Activated naive CD8-positive, alpha-beta T cell treated with anti-CD3 and anti-CD28 coated beads for 36 hours (primary cell): ENCODE measurements around the gene CASP4. TPM values are rescaled to one million over a fixed set of nuclear protein-coding genes. Genes with fewer than 3 reads are reported as not detected.
"Not testable (repeated sequence)": the region's sequence is repeated elsewhere in the genome, so short reads cannot be mapped to it uniquely, and the experiment has no call there.

Experiments used
- DNase-seq: peaks from one replicate; pipeline ENCODE4 v3.0.0; 2021
- H3K27ac Mint-ChIP-seq: one replicate; pipeline ENCODE4 v1.8.0; 2022; ENCODE audit warnings: mild to moderate bottlenecking, moderate library complexity, mixed read lengths
- H3K27me3 Mint-ChIP-seq: one replicate; pipeline ENCODE4 v1.8.0; 2022; ENCODE audit warnings: mild to moderate bottlenecking, mixed read lengths
- H3K36me3 Mint-ChIP-seq: one replicate; pipeline ENCODE4 v1.8.0; 2021; ENCODE audit warnings: mild to moderate bottlenecking, mixed read lengths
- H3K4me1 Mint-ChIP-seq: one replicate; pipeline ENCODE4 v1.8.0; 2021; ENCODE audit warnings: mixed read lengths
- H3K4me3 Mint-ChIP-seq: one replicate; pipeline ENCODE4 v1.8.0; 2022; ENCODE audit warnings: mild to moderate bottlenecking, moderate library complexity, mixed read lengths
- H3K9me3 Mint-ChIP-seq: one replicate; pipeline ENCODE4 v1.8.0; 2022; ENCODE audit warnings: mixed read lengths
- total RNA-seq, 2 experiments: library from RNA; stranded (reverse); gene quantifications; one replicate each; pipeline ENCODE4 v1.2.3, GENCODE V29; 2021

Gene CASP4
- total RNA-seq = 10 to 100 TPM; 43.9 to 51.8 TPM

GRCh38 chr11:104968355-104968855, at the start of gene CASP4:
TSS of gene CASP4 (minus strand) at chr11:104968574. CDS start at chr11:104968525, 49 bp downstream.
- Mint-ChIP-seq H3K9me3 (peaks cover 25% of the 10 kb centered on the region), H3K27me3 (no peaks in the 10 kb centered on the region), H3K4me1 (peaks cover 34% of the 10 kb centered on the region), H3K27ac (peak within 1 kb of the TSS; percentile 95), H3K36me3 (peaks cover 39% of the 10 kb centered on the region), H3K4me3 (peak within 1 kb of the TSS; percentile 90)
- DNase-seq = no peak

- no peak for DNase-seq
- no peaks in the 10 kb centered on the region for H3K27me3 Mint-ChIP-seq
- no peaks in the 10 kb centered on the region for H3K9me3 Mint-ChIP-seq
- no peak overlapping the region for H3K4me3 Mint-ChIP-seq
- no peaks in the 10 kb centered on the region for H3K4me1 Mint-ChIP-seq
- H3K27ac Mint-ChIP-seq = no peak overlapping the region
- no peaks in the 10 kb centered on the region for H3K36me3 Mint-ChIP-seq
Observed at GRCh38 chr11:105007463-105007862, 39.1 kb upstream of the CASP4 start.

- H3K27ac Mint-ChIP-seq = no peak overlapping the region
- no peak overlapping the region for H3K4me3 Mint-ChIP-seq
- H3K27me3 Mint-ChIP-seq = no peaks in the 10 kb centered on the region
- DNase-seq = no peak
- peaks cover 2% of the 10 kb centered on the region for H3K9me3 Mint-ChIP-seq
- peaks cover 5% of the 10 kb centered on the region for H3K4me1 Mint-ChIP-seq
- no peaks in the 10 kb centered on the region for H3K36me3 Mint-ChIP-seq
Observed at GRCh38 chr11:105005451-105005845, 37.1 kb upstream of the CASP4 start.

- no peak for DNase-seq
- H3K9me3 Mint-ChIP-seq = peaks cover 2% of the 10 kb centered on the region
Observed at GRCh38 chr11:105004021-105004420, 35.6 kb upstream of the CASP4 start.

GRCh38 chr11:105003151-105003550, 34.8 kb upstream of the CASP4 start:
- Mint-ChIP-seq H3K9me3 (peaks cover 2% of the 10 kb centered on the region), H3K27ac (no peak overlapping the region), H3K4me3 (no peak overlapping the region), H3K27me3 (no peaks in the 10 kb centered on the region), H3K36me3 (no peaks in the 10 kb centered on the region), H3K4me1 (peaks cover 10% of the 10 kb centered on the region)
- DNase-seq = no peak

More at GRCh38 chr11:105004021-105004420, 35.6 kb upstream of the CASP4 start:
- H3K4me3 Mint-ChIP-seq = no peak overlapping the region
- peaks cover 10% of the 10 kb centered on the region for H3K4me1 Mint-ChIP-seq
- no peak overlapping the region for H3K27ac Mint-ChIP-seq
- H3K36me3 Mint-ChIP-seq = no peaks in the 10 kb centered on the region
- no peaks in the 10 kb centered on the region for H3K27me3 Mint-ChIP-seq

GRCh38 chr11:105000797-105001196, 32.4 kb upstream of the CASP4 start:
- Mint-ChIP-seq H3K27ac (no peak overlapping the region), H3K4me1 (peaks cover 10% of the 10 kb centered on the region), H3K27me3 (no peaks in the 10 kb centered on the region), H3K4me3 (no peak overlapping the region), H3K9me3 (peaks cover 2% of the 10 kb centered on the region), H3K36me3 (no peaks in the 10 kb centered on the region)
- peak; percentile 43 for DNase-seq

GRCh38 chr11:105000167-105000566, 31.8 kb upstream of the CASP4 start:
- Mint-ChIP-seq H3K27me3 (no peaks in the 10 kb centered on the region), H3K9me3 (peaks cover 2% of the 10 kb centered on the region), H3K27ac (no peak overlapping the region), H3K36me3 (no peaks in the 10 kb centered on the region), H3K4me1 (peaks cover 10% of the 10 kb centered on the region), H3K4me3 (no peak overlapping the region)
- DNase-seq = no peak

GRCh38 chr11:104999721-105000120, 31.3 kb upstream of the CASP4 start:
- H3K4me1 Mint-ChIP-seq = peaks cover 10% of the 10 kb centered on the region

GRCh38 chr11:104997288-104997687, 28.9 kb upstream of the CASP4 start:
- H3K9me3 Mint-ChIP-seq = peaks cover 2% of the 10 kb centered on the region
- no peaks in the 10 kb centered on the region for H3K27me3 Mint-ChIP-seq

More at GRCh38 chr11:104999721-105000120, 31.3 kb upstream of the CASP4 start:
- H3K27ac Mint-ChIP-seq = no peak overlapping the region
- H3K4me3 Mint-ChIP-seq = no peak overlapping the region
- H3K36me3 Mint-ChIP-seq = no peaks in the 10 kb centered on the region
- H3K9me3 Mint-ChIP-seq = peaks cover 2% of the 10 kb centered on the region
- DNase-seq = no peak
- H3K27me3 Mint-ChIP-seq = no peaks in the 10 kb centered on the region

GRCh38 chr11:104995001-104995408, 26.6 kb upstream of the CASP4 start:
- H3K4me3 Mint-ChIP-seq = no peak overlapping the region

More at GRCh38 chr11:104997288-104997687, 28.9 kb upstream of the CASP4 start:
- Mint-ChIP-seq H3K27ac (no peak overlapping the region), H3K4me3 (no peak overlapping the region), H3K36me3 (no peaks in the 10 kb centered on the region), H3K4me1 (peaks cover 10% of the 10 kb centered on the region)
- DNase-seq = no peak

GRCh38 chr11:104992781-104993180, 24.4 kb upstream of the CASP4 start:
- Mint-ChIP-seq H3K4me3 (no peak overlapping the region), H3K36me3 (no peaks in the 10 kb centered on the region), H3K27me3 (no peaks in the 10 kb centered on the region), H3K27ac (no peak overlapping the region), H3K9me3 (peaks cover 8% of the 10 kb centered on the region), H3K4me1 (no peaks in the 10 kb centered on the region)
- DNase-seq = no peak

More at GRCh38 chr11:104995001-104995408, 26.6 kb upstream of the CASP4 start:
- Mint-ChIP-seq H3K4me1 (peaks cover 2% of the 10 kb centered on the region), H3K27me3 (no peaks in the 10 kb centered on the region), H3K9me3 (no peaks in the 10 kb centered on the region), H3K36me3 (no peaks in the 10 kb centered on the region), H3K27ac (no peak overlapping the region)
- DNase-seq = no peak

GRCh38 chr11:104991994-104992393, 23.6 kb upstream of the CASP4 start:
- Mint-ChIP-seq H3K9me3 (peaks cover 12% of the 10 kb centered on the region), H3K4me1 (no peaks in the 10 kb centered on the region), H3K27me3 (no peaks in the 10 kb centered on the region), H3K27ac (no peak overlapping the region), H3K36me3 (no peaks in the 10 kb centered on the region), H3K4me3 (no peak overlapping the region)
- DNase-seq = no peak

GRCh38 chr11:104984808-104985207, 16.4 kb upstream of the CASP4 start:
- H3K27ac Mint-ChIP-seq = no peak overlapping the region
- no peaks in the 10 kb centered on the region for H3K4me1 Mint-ChIP-seq
- no peaks in the 10 kb centered on the region for H3K27me3 Mint-ChIP-seq
- H3K4me3 Mint-ChIP-seq = no peak overlapping the region
- DNase-seq = no peak
- H3K36me3 Mint-ChIP-seq = no peaks in the 10 kb centered on the region
- peaks cover 12% of the 10 kb centered on the region for H3K9me3 Mint-ChIP-seq

GRCh38 chr11:104979839-104980238, 11.5 kb upstream of the CASP4 start:
- Mint-ChIP-seq H3K4me3 (no peak overlapping the region), H3K36me3 (no peaks in the 10 kb centered on the region), H3K9me3 (peaks cover 5% of the 10 kb centered on the region), H3K27ac (no peak overlapping the region), H3K4me1 (no peaks in the 10 kb centered on the region), H3K27me3 (no peaks in the 10 kb centered on the region)
- DNase-seq = no peak

- no peaks in the 10 kb centered on the region for H3K27me3 Mint-ChIP-seq
- H3K4me1 Mint-ChIP-seq = peaks cover 5% of the 10 kb centered on the region
- H3K36me3 Mint-ChIP-seq = peaks cover 14% of the 10 kb centered on the region
- peaks cover 31% of the 10 kb centered on the region for H3K9me3 Mint-ChIP-seq
- no peak overlapping the region for H3K27ac Mint-ChIP-seq
- H3K4me3 Mint-ChIP-seq = no peak overlapping the region
- no peak for DNase-seq
Observed at GRCh38 chr11:104973616-104974015, 5.2 kb upstream of the CASP4 start.

GRCh38 chr11:104972924-104973323, 4.5 kb upstream of the CASP4 start:
- H3K4me1 Mint-ChIP-seq = peaks cover 11% of the 10 kb centered on the region
- not testable (repeated sequence) for H3K27ac Mint-ChIP-seq, H3K4me3 Mint-ChIP-seq

More at GRCh38 chr11:104972924-104973323, 4.5 kb upstream of the CASP4 start:
- Mint-ChIP-seq H3K9me3 (peaks cover 31% of the 10 kb centered on the region), H3K36me3 (peaks cover 14% of the 10 kb centered on the region)
- not testable (repeated sequence) for H3K27me3 Mint-ChIP-seq, DNase-seq
